ENCODE measurements around the gene ITGAL. TPM values are rescaled to one million over a fixed set of nuclear protein-coding genes. Genes with fewer than 3 reads are reported as not detected.

Gene ITGAL
- total and polyA plus RNA-seq, 2 of the 13 experiments (the other 11 are each of a cell fraction or from before 2014, with no cell fraction given): 0.86 to 1.2 TPM

GRCh38 chr16:30557957-30558788, 85.6 kb downstream of the ITGAL start, which contains the start of gene ZNF764 (continued):
- TF ChIP-seq HBP1 (CRISPR knock-in tag; IDR thresholded peaks at IDR 0.05; ENCODE audit: low read depth) (peak; percentile 90; the same call in 1 of the 2 replicates), RAD21 (CRISPR knock-in tag; IDR thresholded peaks at IDR 0.05) (peak; percentile 47), ZBTB44 (CRISPR knock-in tag; IDR thresholded peaks at IDR 0.05) (0 out of 2 replicates have a peak, but pooled peaks have one; percentile 30), FUBP1 (CRISPR knock-in tag; IDR thresholded peaks at IDR 0.05; ENCODE audit: borderline replicate concordance) (no peak), SIN3A (IDR thresholded peaks at IDR 0.05; ENCODE audit: borderline replicate concordance, low read depth, low read length) (peak; percentile 83; the same call in 1 of the 2 replicates), FOXA3 (CRISPR knock-in tag; IDR thresholded peaks at IDR 0.05) (peak; percentile 75), ZFP36L1 (CRISPR knock-in tag; IDR thresholded peaks at IDR 0.05) (peak; percentile 25), ZNF607 (CRISPR knock-in tag; IDR thresholded peaks at IDR 0.05; ENCODE audit: borderline replicate concordance) (peak; percentile 75), ATF4 (CRISPR knock-in tag; IDR thresholded peaks at IDR 0.05) (peak in 1 of 2 experiments; percentile 72; a peak in 1 of 4 replicates), ZNF224 (CRISPR knock-in tag; IDR thresholded peaks at IDR 0.05) (peak; percentile 93; the same call in 1 of the 2 replicates), BHLHE40 (IDR thresholded peaks at IDR 0.05; ENCODE audit: low read length) (0 out of 2 replicates have a peak, but pooled peaks have one; percentile 30), USF2 (IDR thresholded peaks at IDR 0.05; ENCODE audit: low read depth, low read length) (no peak), USF2 (CRISPR knock-in tag; IDR thresholded peaks at IDR 0.05; ENCODE audit: borderline replicate concordance) (peak; percentile 55; the same call in 1 of the 2 replicates), ATM (IDR thresholded peaks at IDR 0.05; ENCODE audit: borderline replicate concordance) (no peak), ARID2 (CRISPR knock-in tag; IDR thresholded peaks at IDR 0.05; ENCODE audit: borderline replicate concordance) (no peak; the same call in 1 of the 2 replicates), ZNF441 (CRISPR knock-in tag; IDR thresholded peaks at IDR 0.05; ENCODE audit: borderline replicate concordance) (peak; percentile 69; the same call in 1 of the 2 replicates), ZNF44 (CRISPR knock-in tag; IDR thresholded peaks at IDR 0.05) (peak; percentile 59; the same call in 1 of the 2 replicates), ZNF543 (CRISPR knock-in tag; IDR thresholded peaks at IDR 0.05) (peak; percentile 88), ZNF652 (CRISPR knock-in tag; IDR thresholded peaks at IDR 0.05; ENCODE audit: borderline replicate concordance, low read depth) (no peak), HNF4G (IDR thresholded peaks at IDR 0.05; ENCODE audit: borderline replicate concordance, low read depth, low read length) (peak; percentile 97), HNF4G (CRISPR knock-in tag; IDR thresholded peaks at IDR 0.05; ENCODE audit: borderline replicate concordance, low read depth) (peak; percentile 85)
